ENCODE measurements around the gene RRP36.

The RRP36 gene

GRCh38 chr6:42978487-42978838 is 43.0 kb upstream of the RRP36 start:
- H3K9me3 ChIP-seq (ENCODE audit: severe bottlenecking), result no peaks in the 10 kb centered on the region
- no peaks in the 10 kb centered on the region; the same call in 1 of the 2 replicates for H3K36me3 ChIP-seq (ENCODE audit: low read depth)
- no peak for TF ChIP-seq CTCF (IDR thresholded peaks at IDR 0.05; ENCODE audit: poor library complexity, severe bottlenecking)
- no peaks in the 10 kb centered on the region for H3K27me3 ChIP-seq (ENCODE audit: insufficient read depth, poor library complexity, severe bottlenecking)
- peak overlapping the region; percentile 84 for H3K4me3 ChIP-seq (ENCODE audit: severe bottlenecking)
- H3K27ac ChIP-seq (ENCODE audit: poor library complexity, severe bottlenecking), result peak overlapping the region; percentile 69
- DNase-seq (ENCODE audit: low spot score), result no peak
- peaks cover 2% of the 10 kb centered on the region for H3K4me1 ChIP-seq (ENCODE audit: insufficient read depth, poor library complexity, severe bottlenecking)
- ATAC-seq (ENCODE audit: low read depth), result no peak; the same call in 2 of the 3 replicates

DNA sequence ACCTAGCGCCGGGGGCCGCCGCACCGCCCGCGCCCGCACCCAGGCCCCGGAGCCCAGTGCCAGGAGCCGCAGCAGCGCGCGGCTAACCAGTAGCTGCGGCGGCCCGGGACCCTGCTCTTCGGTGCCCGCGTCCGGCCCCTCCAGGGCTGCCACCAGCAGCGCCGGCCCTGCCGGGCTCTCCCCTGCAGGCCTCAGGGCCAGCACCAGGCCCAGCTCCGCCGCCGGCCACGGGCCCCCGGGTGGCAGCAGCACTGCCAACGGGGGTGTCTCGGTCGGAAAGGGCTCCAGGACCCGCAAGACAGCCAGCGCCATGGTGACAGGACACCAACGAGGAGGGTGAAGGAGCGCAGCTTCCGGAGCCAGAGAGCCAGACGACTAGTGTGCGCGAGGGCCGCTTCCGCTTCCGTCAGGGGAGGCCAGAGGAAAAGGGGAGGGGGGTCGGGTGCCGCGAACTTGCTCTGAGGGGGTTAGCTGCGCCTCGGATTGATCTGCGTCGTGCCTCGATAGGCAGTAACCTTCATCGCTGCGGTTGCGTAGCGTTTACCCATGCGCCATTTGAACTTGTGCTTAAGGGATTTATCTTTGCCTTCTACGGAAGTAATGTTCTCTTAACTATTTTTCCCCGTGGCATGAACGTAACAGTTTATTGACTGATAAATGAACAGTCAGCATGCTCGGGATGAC is 42.4 kb upstream of the RRP36 start, which contains the start of gene PEX6:
PEX6 (minus strand) TSS at position 343 of the 684 bp plus-strand sequence; CDS start at position 312, 31 bp downstream.
- TF ChIP-seq CTCF (IDR thresholded peaks at IDR 0.05; ENCODE audit: poor library complexity, severe bottlenecking), result no peak
- peak within 1 kb of the TSS; percentile 69 for H3K27ac ChIP-seq (ENCODE audit: poor library complexity, severe bottlenecking)
- ATAC-seq (ENCODE audit: low read depth), result peak; percentile 80

GRCh38 chr6:42979523-42980177 is 41.8 kb upstream of the RRP36 start:
- Histone ChIP-seq H3K27ac (ENCODE audit: poor library complexity, severe bottlenecking) (peak overlapping the region; percentile 69), H3K36me3 (ENCODE audit: low read depth) (no peaks in the 10 kb centered on the region; the same call in 1 of the 2 replicates), H3K4me1 (ENCODE audit: insufficient read depth, poor library complexity, severe bottlenecking) (peaks cover 2% of the 10 kb centered on the region), H3K27me3 (ENCODE audit: insufficient read depth, poor library complexity, severe bottlenecking) (no peaks in the 10 kb centered on the region), H3K4me3 (ENCODE audit: severe bottlenecking) (peak overlapping the region; percentile 84), H3K9me3 (ENCODE audit: severe bottlenecking) (no peaks in the 10 kb centered on the region)
- ATAC-seq (ENCODE audit: low read depth), result peak; percentile 32
- no peak for DNase-seq (ENCODE audit: low spot score)
- TF ChIP-seq CTCF (IDR thresholded peaks at IDR 0.05; ENCODE audit: poor library complexity, severe bottlenecking), result no peak

More for the DNA sequence above, 42.4 kb upstream of the RRP36 start, which contains the start of gene PEX6:
- DNase-seq (ENCODE audit: low spot score), result peak; percentile 85
- Histone ChIP-seq H3K9me3 (ENCODE audit: severe bottlenecking) (no peaks in the 10 kb centered on the region), H3K4me1 (ENCODE audit: insufficient read depth, poor library complexity, severe bottlenecking) (peaks cover 2% of the 10 kb centered on the region), H3K27me3 (ENCODE audit: insufficient read depth, poor library complexity, severe bottlenecking) (no peaks in the 10 kb centered on the region), H3K36me3 (ENCODE audit: low read depth) (no peaks in the 10 kb centered on the region; the same call in 1 of the 2 replicates), H3K4me3 (ENCODE audit: severe bottlenecking) (peak within 1 kb of the TSS; percentile 84)

DNA sequence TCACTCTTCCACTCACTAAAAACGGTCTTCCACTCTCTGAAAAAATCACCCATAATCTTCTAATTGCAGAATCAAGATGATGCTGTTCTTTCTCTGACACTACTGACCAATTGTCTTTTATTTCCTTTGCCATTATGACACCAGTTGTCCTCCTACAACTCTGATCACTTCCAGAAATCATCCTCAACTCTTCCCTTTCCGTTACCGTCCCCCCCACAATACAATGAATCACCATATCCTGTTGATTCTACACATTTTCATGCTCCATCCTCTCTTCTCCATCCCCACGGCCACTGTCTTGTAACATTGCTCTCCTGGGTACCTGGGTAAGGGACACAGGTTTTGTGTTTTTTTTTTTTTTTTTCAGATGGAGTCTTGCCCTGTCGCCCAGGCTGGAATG is 39.6 kb upstream of the RRP36 start:
- no peak overlapping the region for H3K4me3 ChIP-seq (ENCODE audit: severe bottlenecking)
- no peaks in the 10 kb centered on the region for H3K9me3 ChIP-seq (ENCODE audit: severe bottlenecking)
- no peaks in the 10 kb centered on the region for H3K27me3 ChIP-seq (ENCODE audit: insufficient read depth, poor library complexity, severe bottlenecking)
- no peak for TF ChIP-seq CTCF (IDR thresholded peaks at IDR 0.05; ENCODE audit: poor library complexity, severe bottlenecking)
- H3K27ac ChIP-seq (ENCODE audit: poor library complexity, severe bottlenecking), result no peak overlapping the region
- ATAC-seq (ENCODE audit: low read depth), result no peak
- DNase-seq (ENCODE audit: low spot score), result no peak
- H3K36me3 ChIP-seq (ENCODE audit: low read depth), result no peaks in the 10 kb centered on the region; the same call in 1 of the 2 replicates
- peaks cover 7% of the 10 kb centered on the region for H3K4me1 ChIP-seq (ENCODE audit: insufficient read depth, poor library complexity, severe bottlenecking)

Measured in RWPE2 (cell line).